Endothelial cell of umbilical vein (primary cell): ENCODE measurements around the gene OGFOD2. TPM values are rescaled to one million over a fixed set of nuclear protein-coding genes. Genes with fewer than 3 reads are reported as not detected.

Source experiments
- BruUV-seq: library from RNA; stranded (reverse); fragments of 400-500 nt; replicated peaks from 2 replicates; lab custom pipeline; 2021; lab: Mats Ljungman, UMichigan
- CTCF ChIA-PET: fragments of 300-600, 350-600 bp; sonication (Branson Sonifier 250); formaldehyde crosslinking; loops from one replicate; lab custom pipeline; 2021; ENCODE audit warnings: antibody characterized with exemption, inconsistent platforms; lab: Charles Lee
- POLR2A ChIA-PET: fragments of 300-600, 350-600 bp; sonication (Branson Sonifier 250); formaldehyde crosslinking; loops from one replicate; lab custom pipeline; 2021; ENCODE audit warnings: antibody characterized with exemption, inconsistent platforms; lab: Charles Lee
- DNase-seq: peaks from one replicate; pipeline ENCODE4 v3.0.0-alpha.2; 2011; ENCODE audit warnings: low read depth, low spot score
- FAIRE-seq: peaks from 2 replicates; lab custom pipeline; 2011; peaks lifted over from hg19 to GRCh38; lab: Jason Lieb, UNC
- H2AFZ ChIP-seq: 2 replicates; pipeline ENCODE4 v1.6.0; 2012; ENCODE audit warnings: low read depth, low read length, control low read depth, inconsistent platforms
- H3K27ac ChIP-seq: 2 replicates; pipeline ENCODE4 v1.5.1; 2011; ENCODE audit warnings: low read depth, mild to moderate bottlenecking, control low read depth, low read length, moderate library complexity; ENCODE audit not compliant: insufficient read depth
- H3K27me3 ChIP-seq, 2 experiments: 2 replicates each; pipeline versions ENCODE4 v1.6.0 to v1.6.1; 2011; ENCODE audit warnings: low read length in 2 of 2, mixed read lengths in 1 of 2; ENCODE audit not compliant: control insufficient read depth in 2 of 2, insufficient read depth in 2 of 2
- H3K36me3 ChIP-seq, 2 experiments: 2 replicates in 1 of 2; 3 replicates in 1 of 2; pipeline ENCODE4 v1.5.1; 2011; ENCODE audit warnings: low read length in 2 of 2, mild to moderate bottlenecking in 1 of 2, moderate library complexity in 1 of 2; ENCODE audit not compliant: control insufficient read depth in 2 of 2, insufficient read depth in 2 of 2; ENCODE audit errors: extremely low read depth in 1 of 2
- H3K4me1 ChIP-seq: 3 replicates; pipeline ENCODE4 v1.5.1; 2011; ENCODE audit warnings: mild to moderate bottlenecking, low read length; ENCODE audit not compliant: control insufficient read depth, insufficient read depth; ENCODE audit errors: extremely low read depth
- H3K4me2 ChIP-seq: 2 replicates; pipeline ENCODE4 v1.6.1; 2011; ENCODE audit warnings: low read length, control low read depth, mixed read lengths; ENCODE audit not compliant: insufficient read depth
- H3K4me3 ChIP-seq, 3 experiments: fragments of 200-600 bp in 1 of 3; sonication (generic), shearing (Covaris generic) in 1 of 3; replicated peaks in 1 of 3; 2 replicates each; pipeline ENCODE4 v1.5.1; 2011 to 2016; ENCODE audit warnings: control low read depth in 3 of 3, low read length in 3 of 3, mild to moderate bottlenecking in 2 of 3, inconsistent platforms in 1 of 3, low read depth in 1 of 3, moderate library complexity in 1 of 3; ENCODE audit not compliant: insufficient read depth in 1 of 3
- H3K79me2 ChIP-seq: 2 replicates; pipeline ENCODE4 v1.6.0; 2012; ENCODE audit warnings: low read length, inconsistent platforms; ENCODE audit not compliant: control insufficient read depth, insufficient read depth
- H3K9ac ChIP-seq: replicated peaks from 2 replicates; pipeline ENCODE3; 2011; ENCODE audit warnings: low read length, control low read depth; ENCODE audit not compliant: insufficient read depth; ENCODE audit errors: extremely low read depth
- H3K9me1 ChIP-seq: replicated peaks from 3 replicates; pipeline ENCODE4 v1.6.0; 2011; ENCODE audit warnings: mild to moderate bottlenecking, low read length; ENCODE audit not compliant: control insufficient read depth, insufficient read depth; ENCODE audit errors: extremely low read depth
- H3K9me3 ChIP-seq: replicated peaks from 2 replicates; pipeline ENCODE4 v1.5.1; 2012; ENCODE audit warnings: low read length, inconsistent platforms; ENCODE audit not compliant: control insufficient read depth, insufficient read depth
- H4K20me1 ChIP-seq: replicated peaks from 2 replicates; pipeline ENCODE3; 2011; ENCODE audit warnings: mild to moderate bottlenecking, low read length; ENCODE audit not compliant: control insufficient read depth, insufficient read depth; ENCODE audit errors: extremely low read depth
- EZH2 ChIP-seq: IDR thresholded peaks from 2 replicates; pipeline ENCODE4 v1.6.1; 2012; ENCODE audit warnings: borderline replicate concordance, low read depth, mild to moderate bottlenecking, moderate library complexity, low read length, inconsistent platforms; ENCODE audit not compliant: severe bottlenecking
- FOS ChIP-seq: IDR thresholded peaks from 2 replicates; pipeline ENCODE4 v1.6.1; 2011; ENCODE audit warnings: mild to moderate bottlenecking, low read length, moderate library complexity, borderline replicate concordance; ENCODE audit not compliant: insufficient read depth
- GATA2 ChIP-seq: IDR thresholded peaks from 2 replicates; pipeline ENCODE4 v1.7.0; 2011; ENCODE audit warnings: low read depth, mild to moderate bottlenecking, moderate library complexity, mixed read lengths, low read length; ENCODE audit not compliant: insufficient read length, insufficient read depth
- JUN ChIP-seq: IDR thresholded peaks from 2 replicates; pipeline ENCODE4 v1.6.1; 2011; ENCODE audit warnings: borderline replicate concordance, low read depth; ENCODE audit not compliant: insufficient read length, insufficient read depth
- MYC ChIP-seq: IDR thresholded peaks from one replicate; pipeline ENCODE4 v1.6.1; 2011; ENCODE audit warnings: mild to moderate bottlenecking, low read depth, low read length
- POLR2A ChIP-seq: IDR thresholded peaks from 2 replicates; pipeline ENCODE4 v1.6.1; 2012; ENCODE audit warnings: low read depth, mild to moderate bottlenecking, control low read depth, low read length
- POLR2AphosphoS5 ChIP-seq: IDR thresholded peaks from 2 replicates; pipeline ENCODE4 v1.6.1; 2012; ENCODE audit warnings: low read depth, mild to moderate bottlenecking, control low read depth, low read length, moderate library complexity; ENCODE audit not compliant: insufficient read depth
- dilution Hi-C: fragments of 300-500 bp; cut with MboI; formaldehyde crosslinking; loops from one replicate; pipeline ENCODE4 v1.15.0; 2019; ENCODE audit warnings: low sequenced_read_pairs; ENCODE audit not compliant: extremely low pct_ligation_motif_present
- intact Hi-C: fragments of 100-400 bp; cut with micrococcal nuclease; formaldehyde crosslinking; loops from one replicate; pipeline ENCODE4 v1.10.0; 2022
- polyA plus RNA-seq, 4 experiments: library from polyadenylated mRNA; depleted of rRNA in 3 of 4; stranded (reverse) in 3 of 4; unstranded in 1 of 4; fragments of >200 nt; gene quantifications; 2 replicates each; pipeline versions ENCODE4 v1.2.1 to v1.2.3, GENCODE V29; 2011 to 2012; ENCODE audit warnings: missing spikeins in 1 of 4
- total RNA-seq: library from RNA; stranded (reverse); gene quantifications from 2 replicates; pipeline ENCODE4 v1.2.3, GENCODE V29; 2021
- TF ChIP-seq, protein P1 (sequence below), 2 donors: IDR thresholded peaks; 1 replicate in 1 of 2; 2 replicates in 1 of 2; pipeline ENCODE4 v1.5.1; 2011; ENCODE audit warnings: low read length in 2 of 2, mild to moderate bottlenecking in 2 of 2, moderate library complexity in 2 of 2, control low read depth in 1 of 2, inconsistent platforms in 1 of 2, low read depth in 1 of 2; ENCODE audit not compliant: insufficient read depth in 1 of 2; ENCODE audit errors: extremely low read depth in 1 of 2
- TF ChIP-seq, protein P2 (sequence below): IDR thresholded peaks from 2 replicates; pipeline ENCODE4 v1.6.1; 2011; ENCODE audit not compliant: insufficient read depth, insufficient read length

The OGFOD2 gene
- total and polyA plus RNA-seq, 2 donors (not counting 3 experiments of a cell fraction or from before 2014, with no cell fraction given), result 16.8 to 24.1 TPM

DNA sequence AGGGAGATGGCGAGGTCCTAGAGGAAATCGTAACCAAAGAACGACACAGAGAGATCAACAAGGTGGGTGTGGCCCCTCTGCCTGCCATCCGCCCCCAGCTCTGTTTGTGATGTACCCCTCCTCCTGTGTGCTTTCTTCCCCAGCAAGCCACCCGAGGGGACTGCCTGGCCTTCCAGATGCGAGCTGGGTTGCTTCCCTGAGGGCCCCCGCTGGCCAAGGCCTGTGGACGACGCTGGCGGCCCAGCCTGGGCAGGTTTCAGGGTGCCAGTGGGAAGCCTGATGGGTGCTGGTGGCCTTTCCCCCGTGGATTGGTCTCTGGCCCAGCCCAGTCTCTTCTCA lies 7.4 kb downstream of the OGFOD2 start:
- ChIA-PET CTCF (interaction anchor here (0.6 to 2.9 kb wide), 2 partner anchors 16 to 256 kb away, joined by 3 to 21 read pairs; partner anchors contain the start of gene ABCB9), POLR2A (interaction anchor here (1.2 to 1.7 kb wide), 2 partner anchors 250 to 251 kb away, joined by 3 to 7 read pairs; partner anchors contain the start of genes MPHOSPH9 and MTRFR)
- Histone ChIP-seq H3K27ac (no peak overlapping the region), H3K79me2 (peaks cover 23% of the 10 kb centered on the region), H3K9me1 (no peaks in the 10 kb centered on the region), H3K4me3 (no peak overlapping the region), H3K4me2 (peak overlapping the region; percentile 76), H3K36me3 (peaks cover 0 to 9% of the 10 kb centered on the region in 2 experiments), H2AFZ (no peak overlapping the region), H3K4me1 (peaks cover 35% of the 10 kb centered on the region), H3K9me3 (no peaks in the 10 kb centered on the region), H3K9ac (peak overlapping the region; percentile 12), H4K20me1 (no peaks in the 10 kb centered on the region), H3K27me3 (no peaks in the 10 kb centered on the region)
- FAIRE-seq (peak; percentile 28), DNase-seq (no peak)
- TSS peak; percentile 71 for BruUV-seq
- dilution Hi-C loops (no loop called here), intact Hi-C loops (no loop called here)
- TF ChIP-seq POLR2A, result no peak
- TF ChIP-seq EZH2, result no peak
- TF ChIP-seq POLR2AphosphoS5, result no peak
- TF ChIP-seq, protein P1, sequence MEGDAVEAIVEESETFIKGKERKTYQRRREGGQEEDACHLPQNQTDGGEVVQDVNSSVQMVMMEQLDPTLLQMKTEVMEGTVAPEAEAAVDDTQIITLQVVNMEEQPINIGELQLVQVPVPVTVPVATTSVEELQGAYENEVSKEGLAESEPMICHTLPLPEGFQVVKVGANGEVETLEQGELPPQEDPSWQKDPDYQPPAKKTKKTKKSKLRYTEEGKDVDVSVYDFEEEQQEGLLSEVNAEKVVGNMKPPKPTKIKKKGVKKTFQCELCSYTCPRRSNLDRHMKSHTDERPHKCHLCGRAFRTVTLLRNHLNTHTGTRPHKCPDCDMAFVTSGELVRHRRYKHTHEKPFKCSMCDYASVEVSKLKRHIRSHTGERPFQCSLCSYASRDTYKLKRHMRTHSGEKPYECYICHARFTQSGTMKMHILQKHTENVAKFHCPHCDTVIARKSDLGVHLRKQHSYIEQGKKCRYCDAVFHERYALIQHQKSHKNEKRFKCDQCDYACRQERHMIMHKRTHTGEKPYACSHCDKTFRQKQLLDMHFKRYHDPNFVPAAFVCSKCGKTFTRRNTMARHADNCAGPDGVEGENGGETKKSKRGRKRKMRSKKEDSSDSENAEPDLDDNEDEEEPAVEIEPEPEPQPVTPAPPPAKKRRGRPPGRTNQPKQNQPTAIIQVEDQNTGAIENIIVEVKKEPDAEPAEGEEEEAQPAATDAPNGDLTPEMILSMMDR (IDR thresholded peaks at IDR 0.05; ENCODE audit: extremely low read depth in 1 of 2, insufficient read depth in 1 of 2, low read depth in 1 of 2, low read length in 2 of 2), result no peak
- TF ChIP-seq MYC, result no peak
- no peak for TF ChIP-seq GATA2
- no peak for TF ChIP-seq FOS
- no peak for TF ChIP-seq JUN
- TF ChIP-seq, protein P2, sequence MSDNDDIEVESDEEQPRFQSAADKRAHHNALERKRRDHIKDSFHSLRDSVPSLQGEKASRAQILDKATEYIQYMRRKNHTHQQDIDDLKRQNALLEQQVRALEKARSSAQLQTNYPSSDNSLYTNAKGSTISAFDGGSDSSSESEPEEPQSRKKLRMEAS, result no peak
